GM18498 (cell line): ENCODE data around the gene FRYL.

Source experiments
- ATAC-seq: cut with Tn5 transposase; IDR thresholded peaks from one replicate; pipeline ENCODE4 v1.9.1; 2021; ENCODE audit warnings: mild to moderate bottlenecking, moderate library complexity; ENCODE audit not compliant: unreplicated experiment

Gene FRYL

DNA sequence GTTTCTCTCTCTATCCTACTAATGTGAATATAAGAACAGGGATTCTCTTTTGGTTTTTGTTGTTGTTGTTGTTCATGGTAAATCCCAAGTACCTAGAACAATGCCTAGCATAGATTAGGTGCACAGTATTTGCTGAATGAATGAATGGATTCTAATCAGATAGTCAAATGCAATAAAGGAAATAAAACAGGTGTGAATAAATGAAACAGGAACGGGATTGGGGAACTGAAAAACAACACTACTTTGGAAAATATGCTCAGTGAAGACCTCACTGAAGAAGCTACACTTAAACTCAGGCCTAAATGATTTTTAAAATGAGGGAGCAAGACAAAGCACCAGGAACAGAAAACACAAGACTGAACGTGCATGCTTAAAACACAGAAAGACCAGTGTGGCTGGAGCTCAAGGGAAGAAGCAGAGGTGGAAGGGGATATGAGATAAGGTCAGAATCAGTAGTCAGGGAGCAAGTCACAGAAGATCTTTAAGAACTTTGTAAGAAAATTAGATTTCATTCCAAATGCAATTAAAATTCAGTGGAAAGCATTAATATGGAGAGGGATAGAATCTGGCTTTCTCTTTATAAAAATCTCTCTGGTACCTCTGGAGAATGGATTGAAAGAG lies 145.3 kb downstream of the FRYL start:
- ATAC-seq = no peak

DNA sequence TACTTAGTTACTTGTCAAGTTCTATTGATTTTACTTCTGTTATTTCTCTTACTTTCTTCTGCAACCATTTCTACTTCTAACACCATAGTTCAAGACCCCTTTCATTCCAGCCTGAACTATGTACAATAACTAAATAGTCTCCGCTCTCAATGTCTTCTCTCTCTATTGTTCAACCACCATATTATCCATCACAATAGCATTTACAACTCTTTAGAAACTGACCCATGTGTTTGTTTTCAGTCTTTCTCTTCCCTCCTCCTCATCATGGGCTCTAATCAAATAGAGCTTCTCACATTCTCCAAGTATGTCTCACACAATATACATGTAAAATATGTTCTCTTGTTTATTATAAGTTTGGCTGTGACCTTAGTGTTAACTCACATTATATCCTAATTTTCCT lies 146.4 kb downstream of the FRYL start:
- ATAC-seq = no peak

DNA sequence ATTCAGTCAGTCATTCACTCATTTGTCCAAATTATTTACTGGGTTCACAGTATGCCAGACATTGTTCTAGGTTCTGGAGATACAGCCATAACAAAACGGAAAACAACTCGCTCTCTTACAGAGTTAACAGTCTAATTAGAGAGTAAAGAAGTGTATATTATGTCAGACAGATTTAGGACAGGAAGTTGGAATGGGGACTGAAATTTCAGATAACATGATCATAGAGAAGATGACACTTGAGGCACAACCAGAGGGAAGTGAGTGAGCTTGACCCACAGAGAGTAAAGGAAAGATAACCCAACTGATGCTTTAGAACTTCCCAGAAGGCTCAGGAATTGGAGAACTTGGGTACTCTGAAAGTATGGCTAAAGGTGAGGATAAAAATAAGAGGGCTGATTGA lies 150.6 kb downstream of the FRYL start:
- no peak for ATAC-seq

DNA sequence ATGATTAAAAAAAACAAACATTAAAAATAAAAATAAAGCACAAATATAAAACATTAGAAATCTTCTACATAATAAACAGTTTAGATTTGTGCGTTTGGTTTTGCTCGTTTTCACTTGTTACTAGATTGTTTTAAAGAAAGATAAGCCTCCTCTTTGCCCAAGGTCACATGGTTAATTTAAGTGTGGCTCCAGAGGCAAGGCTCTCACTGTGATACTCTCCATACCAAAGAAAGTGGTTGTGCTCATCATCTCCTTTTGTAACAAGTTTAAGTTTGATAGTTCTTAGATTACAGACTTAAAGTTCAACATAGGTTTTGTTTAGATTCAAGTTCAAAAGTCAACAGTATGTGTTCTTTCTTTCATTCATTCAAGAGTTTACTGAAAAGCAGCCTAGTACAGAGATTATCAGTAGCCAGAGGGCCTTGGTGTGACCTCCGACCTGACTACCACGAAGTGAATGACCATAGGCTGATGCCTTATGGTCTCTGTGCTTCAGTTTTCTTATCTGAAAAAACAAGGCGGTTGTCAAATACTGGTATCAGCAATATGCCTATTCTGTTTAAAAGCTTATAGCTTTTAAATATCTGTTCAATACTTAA lies 156.8 kb downstream of the FRYL start:
- ATAC-seq = no peak

DNA sequence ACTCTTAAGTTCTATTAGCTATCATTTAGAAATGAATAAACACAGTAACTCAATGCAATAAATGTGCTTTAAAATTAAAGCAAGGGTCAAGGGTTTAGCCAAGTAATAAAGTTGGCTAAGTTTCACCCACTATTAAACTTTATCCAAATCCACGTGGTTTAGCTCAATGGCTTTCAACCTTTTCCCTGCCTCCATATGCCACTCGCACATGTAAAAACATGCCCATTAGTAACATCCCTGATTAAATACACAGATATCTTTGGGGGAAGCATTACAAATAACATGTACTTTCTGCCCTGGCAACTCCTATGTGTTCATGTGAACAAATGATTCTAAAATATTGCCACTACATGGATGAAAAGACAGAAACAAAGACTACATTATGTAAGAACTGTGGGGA lies 159.2 kb downstream of the FRYL start:
- ATAC-seq = no peak

DNA sequence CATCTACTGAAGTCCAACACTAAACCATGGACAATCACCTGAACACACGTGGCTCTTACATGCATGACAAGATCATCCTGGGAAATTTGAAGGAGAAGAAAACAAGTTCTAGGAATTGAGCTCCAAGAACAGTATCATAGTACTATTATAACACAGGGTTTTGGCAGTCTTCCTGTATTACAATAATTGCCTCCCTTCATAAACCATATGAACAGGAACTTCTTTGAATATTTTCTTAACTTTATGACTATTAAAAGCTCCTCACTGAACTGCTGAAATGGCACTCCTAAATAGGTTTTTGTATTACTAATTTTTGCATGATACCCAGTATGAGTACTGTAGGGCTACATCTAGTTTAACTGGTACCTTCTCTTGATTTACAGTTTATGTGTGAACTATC lies 160.0 kb downstream of the FRYL start:
- ATAC-seq = no peak

DNA sequence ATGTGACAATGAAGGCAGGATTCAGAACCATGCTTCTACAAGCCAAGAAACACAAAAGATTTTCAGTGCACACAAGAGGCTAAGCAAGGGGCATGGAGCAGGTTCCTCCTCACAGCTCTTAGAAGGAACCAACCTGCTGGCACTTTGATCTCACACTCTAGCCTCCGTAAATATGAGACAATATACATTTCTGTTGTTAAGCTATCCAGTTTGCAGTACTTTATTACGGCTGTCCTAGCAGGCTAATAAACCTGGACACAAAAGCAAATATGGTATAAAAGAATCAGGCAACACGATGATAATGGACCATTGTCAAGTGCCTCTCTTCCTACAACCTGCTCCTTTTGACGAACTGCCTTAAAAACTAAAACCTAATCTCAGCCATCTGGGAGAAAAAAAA lies 175.6 kb downstream of the FRYL start:
- no peak for ATAC-seq

DNA sequence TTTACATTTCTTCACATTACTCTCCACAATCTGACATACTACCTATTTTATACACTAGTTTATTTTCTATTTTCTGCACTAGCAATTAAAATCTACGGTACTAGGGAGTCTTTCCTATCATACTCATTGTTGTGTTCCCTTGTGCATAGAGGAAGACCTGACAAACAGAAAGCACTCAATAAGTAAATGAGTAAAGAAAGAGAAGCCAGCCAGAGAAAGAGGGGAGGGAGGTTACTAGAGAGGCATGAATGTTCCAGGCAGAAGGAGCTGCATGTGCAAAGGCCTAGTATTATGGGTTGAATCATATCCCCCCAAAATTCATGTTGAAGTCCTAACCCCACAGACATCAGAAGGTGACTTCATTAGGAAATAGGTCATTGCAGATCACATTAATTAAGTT lies 176.0 kb downstream of the FRYL start:
- ATAC-seq = no peak

DNA sequence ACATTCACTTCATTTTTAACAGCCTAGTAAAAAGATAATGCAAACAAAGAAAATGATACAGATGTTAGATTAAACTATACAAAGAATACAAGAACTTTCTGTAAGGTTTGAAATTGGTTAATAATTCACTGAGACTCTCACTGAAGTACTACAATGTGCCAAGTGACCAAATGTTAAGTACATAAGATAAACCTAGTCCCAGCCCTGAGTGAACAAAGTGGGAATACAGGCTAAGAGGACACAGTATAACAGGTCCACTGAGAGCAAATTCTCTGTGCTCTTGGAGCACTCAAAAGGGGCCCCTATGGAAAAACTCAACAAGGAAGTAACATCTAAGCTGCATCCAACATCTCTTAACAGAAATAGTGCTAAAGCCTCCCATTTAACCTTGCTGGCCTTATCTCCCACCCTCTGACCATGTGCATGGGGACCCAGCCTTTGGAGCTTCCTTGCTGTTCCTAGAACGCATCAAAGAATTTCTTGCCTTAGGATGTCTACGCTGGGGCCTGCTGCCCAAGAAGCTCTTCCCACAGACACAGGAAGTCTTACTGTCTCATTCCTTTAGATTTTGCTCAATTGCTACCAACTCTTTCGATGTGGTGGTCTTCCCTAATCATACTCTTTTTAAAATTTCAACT lies 176.6 kb downstream of the FRYL start:
- ATAC-seq = no peak

DNA sequence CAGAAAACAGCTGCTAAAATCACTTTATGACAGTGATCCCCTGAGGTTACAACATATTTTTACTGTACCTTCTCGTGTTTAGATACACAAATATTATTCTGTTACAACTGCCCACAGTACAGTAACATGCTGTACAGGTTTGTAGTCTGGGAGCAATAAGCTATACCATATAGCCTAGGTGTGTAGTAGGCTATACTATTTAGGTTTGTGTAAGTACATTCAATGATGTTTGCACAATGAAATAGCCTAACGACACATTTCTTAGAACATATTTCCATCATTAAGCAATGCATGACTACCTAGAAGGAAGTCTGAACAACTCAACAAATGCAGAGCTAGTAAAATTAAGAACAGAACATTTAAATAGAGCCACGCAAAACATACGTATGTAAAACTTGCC lies 177.3 kb downstream of the FRYL start:
- no peak for ATAC-seq

DNA sequence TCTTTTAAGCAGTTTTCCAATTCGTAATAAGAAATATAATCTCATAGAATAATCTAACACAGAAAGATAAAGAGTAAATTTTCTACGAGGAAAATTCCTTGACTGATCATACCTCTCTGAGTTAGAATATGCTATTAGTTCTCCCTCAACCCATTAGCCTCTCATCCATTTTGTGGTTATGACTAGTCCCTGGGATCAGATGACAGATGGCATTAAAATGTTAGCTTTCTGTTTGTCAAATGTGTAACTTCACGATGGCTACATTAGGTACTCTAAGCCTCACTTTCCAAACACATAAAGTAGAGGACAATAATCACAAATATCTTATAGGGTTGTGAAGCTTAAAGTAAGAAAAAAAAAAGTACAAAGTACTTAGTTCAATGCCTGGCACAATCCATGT lies 177.9 kb downstream of the FRYL start:
- ATAC-seq = no peak

DNA sequence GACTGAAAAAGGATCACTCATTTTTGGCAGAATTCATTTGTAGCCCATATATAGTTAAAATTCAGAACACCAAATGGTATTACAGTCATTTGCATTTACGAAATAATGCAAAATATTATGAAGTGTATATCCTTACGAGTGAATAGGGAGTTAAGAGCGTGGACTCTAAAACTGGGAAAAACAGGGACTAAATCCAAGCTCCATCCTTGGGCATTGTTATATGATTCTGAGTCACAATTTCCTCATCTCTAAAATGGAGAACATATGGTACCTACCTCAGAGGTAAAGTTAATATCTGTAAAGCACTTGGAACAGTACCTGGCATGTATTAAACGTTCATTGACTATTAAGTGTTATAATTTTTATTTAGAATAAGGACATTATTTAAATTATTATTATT lies 183.7 kb downstream of the FRYL start:
- ATAC-seq = no peak

DNA sequence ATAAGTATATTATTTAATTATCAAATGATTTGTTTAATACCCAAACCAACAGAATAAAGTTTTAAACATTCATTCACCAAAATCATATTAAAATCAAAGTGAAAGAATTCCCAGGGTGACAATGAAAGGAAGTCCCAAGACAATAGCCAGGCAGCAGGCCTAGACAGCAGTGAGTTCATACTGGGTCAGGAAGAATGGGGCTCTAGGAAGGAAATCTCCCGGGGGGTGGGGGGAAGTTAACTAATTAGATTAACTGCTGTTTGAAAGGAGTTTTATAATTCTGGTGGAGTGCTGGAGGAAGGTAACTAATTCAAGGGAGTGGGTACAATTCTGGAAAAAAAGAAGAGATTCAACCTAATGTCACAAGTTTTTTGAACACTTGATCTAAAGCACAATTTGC lies 185.9 kb downstream of the FRYL start:
- ATAC-seq = no peak

DNA sequence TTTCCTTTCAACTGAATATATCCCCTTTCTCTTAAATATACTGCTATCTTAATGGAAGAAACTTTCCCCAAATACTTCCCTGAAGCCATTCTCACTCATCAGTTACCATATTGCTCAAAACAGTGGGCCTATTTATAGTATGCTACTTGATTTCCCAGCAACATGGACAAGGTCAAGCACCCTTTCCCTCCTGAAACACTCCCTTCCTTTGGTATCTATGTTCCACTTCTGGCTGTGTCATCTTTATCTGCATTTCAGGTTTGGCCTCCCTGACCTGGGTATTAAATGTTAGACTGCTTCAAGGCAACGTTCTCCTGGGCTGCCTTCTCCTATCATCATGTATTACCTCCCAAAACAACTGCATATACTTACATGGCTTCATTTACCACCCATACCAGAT lies 188.7 kb downstream of the FRYL start:
- no peak for ATAC-seq

DNA sequence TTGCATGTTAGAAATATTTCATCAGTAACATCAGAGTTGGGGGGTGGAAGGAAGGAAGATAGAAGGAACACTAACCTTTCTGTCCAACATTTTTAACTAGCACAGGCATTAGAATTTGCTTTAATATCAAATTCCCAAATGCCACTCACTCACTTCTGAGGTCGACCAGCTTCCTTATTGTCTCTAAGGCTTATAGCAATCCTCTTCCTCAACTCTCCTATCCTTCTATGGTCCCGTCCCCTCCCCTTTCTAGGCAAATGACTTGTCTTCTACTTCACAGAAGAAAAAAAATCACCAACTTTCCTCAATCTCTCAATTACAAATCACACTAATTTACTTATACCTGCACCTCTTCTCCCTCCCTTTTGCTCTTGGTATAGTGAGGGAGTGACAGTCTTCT lies 189.2 kb downstream of the FRYL start:
- no peak for ATAC-seq

DNA sequence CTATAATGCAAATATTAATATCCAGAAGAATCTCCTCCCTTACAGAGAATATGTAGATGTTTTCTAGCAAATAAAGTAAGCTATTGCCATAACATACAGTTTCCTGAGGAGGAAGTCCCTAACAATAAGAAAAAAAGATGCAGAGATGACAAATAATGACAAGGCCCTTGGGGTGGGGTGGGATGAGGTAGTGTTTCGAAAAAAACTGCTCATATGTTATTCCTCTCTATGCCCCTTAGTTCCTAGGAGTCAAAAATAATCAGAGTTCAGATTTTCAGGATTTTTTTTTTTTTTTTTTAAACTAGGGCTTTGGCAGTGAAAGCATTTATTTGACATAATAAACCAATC lies 191.0 kb downstream of the FRYL start:
- no peak for ATAC-seq

DNA sequence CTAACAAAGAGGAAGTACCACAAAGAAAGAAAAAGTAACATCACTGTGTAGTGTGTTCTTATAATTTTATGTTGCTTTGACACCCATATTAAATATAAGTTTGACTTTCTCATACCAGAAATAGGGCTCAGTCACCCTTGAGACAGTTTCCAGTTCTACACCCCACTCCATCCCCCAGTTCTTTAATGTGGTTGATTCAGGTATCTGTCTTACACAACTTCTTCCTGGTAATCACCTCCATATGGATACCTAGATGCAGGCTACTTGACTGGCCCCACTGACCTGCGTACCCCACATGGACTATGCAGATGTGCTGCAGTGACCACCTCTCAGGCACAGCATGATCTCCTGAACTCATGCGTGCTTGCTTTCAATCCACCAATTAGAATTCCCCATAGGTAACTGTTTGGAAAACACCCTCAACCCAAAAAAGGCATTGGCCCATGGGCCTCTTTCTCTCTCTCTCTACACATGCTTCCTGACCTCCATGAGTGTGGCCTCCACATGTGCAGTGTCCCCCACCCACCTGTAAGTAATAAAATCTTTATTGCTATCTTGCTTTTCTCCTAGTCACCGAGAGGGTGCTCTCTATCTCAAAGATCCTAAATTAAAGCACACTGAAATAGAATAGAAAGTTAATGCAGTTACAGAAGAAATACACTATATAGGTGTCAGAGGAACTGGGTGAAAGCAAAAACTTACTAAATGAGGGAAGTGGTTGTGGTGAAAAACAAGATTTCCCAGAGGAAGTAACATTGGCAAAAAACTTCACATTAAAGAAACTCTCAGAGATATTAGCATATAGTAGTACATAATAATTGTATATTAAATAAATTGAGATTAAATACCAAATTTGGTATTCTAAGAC lies 191.6 kb downstream of the FRYL start:
- no peak for ATAC-seq

DNA sequence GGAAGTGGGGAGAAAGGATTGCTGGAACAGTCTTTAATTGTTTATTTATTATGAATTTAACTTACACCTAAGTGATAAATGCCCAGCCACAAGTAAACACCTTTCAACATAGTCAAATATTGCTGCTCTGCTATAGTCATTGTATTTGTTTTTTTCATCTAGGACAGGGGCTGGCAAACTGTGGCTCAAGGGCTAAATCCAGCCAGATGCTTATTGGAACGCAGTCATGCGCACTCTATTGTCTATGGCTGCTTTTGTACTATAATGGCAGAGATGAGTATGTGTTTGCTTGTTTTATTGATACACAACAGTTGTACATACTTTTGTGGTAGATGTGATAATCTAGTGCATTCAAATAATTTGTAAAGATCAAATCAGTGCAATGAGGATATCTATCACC lies 194.7 kb downstream of the FRYL start:
- no peak for ATAC-seq

DNA sequence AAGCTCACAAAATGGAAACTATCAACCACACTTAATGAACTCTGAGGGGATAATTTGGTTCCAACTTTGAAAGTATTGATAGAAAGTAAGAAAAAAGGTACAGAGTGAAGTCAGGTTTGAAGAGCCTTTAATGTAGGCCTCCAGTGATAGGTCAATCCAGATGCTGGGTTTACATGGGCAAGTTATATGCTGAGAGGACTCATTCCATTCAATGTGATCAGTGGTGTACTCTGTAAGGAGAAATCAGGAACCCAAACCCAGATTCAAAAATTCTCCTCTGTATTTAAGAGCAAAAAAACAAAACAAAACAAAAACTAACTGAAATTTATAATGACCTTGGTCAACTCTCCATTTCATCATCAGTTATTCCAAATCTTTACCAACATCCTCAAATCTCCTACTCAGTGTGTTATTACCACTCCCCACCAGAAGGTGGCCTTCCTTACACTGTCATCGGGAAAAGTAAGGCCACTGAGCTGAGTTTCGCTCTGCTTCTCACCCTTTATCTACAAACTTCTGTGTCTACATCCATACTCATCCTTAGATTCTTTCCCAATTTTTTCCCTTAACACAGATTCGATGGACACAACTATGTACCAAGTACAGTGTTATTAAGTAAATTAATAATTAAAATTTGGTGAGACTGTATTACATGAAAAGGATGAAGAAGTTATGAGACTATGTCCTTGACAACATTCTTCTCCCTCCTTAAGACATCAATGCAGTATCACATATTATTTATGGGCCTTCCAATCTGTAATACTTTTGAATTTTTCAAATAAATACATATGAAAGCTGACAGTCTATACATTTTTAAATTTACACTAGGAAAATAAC lies 201.7 kb downstream of the FRYL start:
- ATAC-seq = peak; percentile 88

DNA sequence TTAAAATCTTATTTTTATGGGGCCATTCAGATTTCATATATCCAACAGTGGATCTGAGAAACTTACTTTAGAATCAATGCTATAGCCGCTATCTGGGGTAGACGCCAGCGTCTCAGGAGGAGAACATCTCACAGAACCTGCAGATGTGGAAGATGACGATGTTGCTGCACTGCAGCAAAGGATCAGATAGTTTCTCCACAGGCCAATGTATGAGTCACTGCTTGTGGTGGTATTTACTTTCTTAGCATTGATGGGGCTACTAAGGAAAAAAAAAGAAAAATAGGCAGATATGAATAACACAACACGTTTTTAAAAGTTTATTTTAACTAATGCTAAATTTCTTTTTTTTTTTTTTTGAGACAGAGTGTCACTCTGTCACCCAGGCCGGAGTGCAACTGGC lies 204.1 kb downstream of the FRYL start:
- no peak for ATAC-seq

DNA sequence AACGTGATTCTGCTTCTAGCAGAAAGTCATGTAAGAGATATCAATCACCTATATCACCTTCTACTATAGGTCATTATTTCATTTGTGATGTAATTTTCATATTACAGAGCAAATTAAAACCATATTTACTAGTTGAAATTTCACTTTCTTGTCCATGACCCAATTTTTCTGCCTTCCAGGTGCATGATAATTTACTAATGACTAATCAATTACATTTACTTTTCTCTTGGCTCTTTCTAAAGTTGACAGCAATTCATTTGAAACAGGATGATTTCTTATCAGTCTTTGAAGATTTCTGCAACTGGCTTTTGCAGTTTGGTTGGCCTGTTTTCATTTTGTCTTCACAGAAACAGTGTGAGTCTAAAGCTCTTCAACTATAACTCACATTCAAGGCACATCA lies 208.6 kb downstream of the FRYL start:
- ATAC-seq = no peak
